Tibial artery (tissue), 4 donors: Measurements from ENCODE around the gene ADCY3.

Experiments
- DNase-seq, 2 donors: peaks; one replicate each; pipeline ENCODE4 v3.0.0-alpha.2; 2019
- H3K27ac ChIP-seq, 2 donors: fragments of 200-600 bp; sonication (generic) in 1 of 2; 1 replicate in 1 of 2; 2 replicates in 1 of 2; pipeline ENCODE4 v1.5.1; 2018 to 2019; ENCODE audit warnings: mild to moderate bottlenecking in 1 of 2
- H3K27me3 ChIP-seq, 2 donors: fragments of 200-600 bp; sonication (generic) in 1 of 2; one replicate each; pipeline versions ENCODE4 v1.5.1 to v1.6.0; 2016 to 2019
- H3K36me3 ChIP-seq, 3 donors: fragments of 200-600 bp; sonication (generic) in 2 of 3; one replicate each; pipeline ENCODE4 v1.5.1; 2016 to 2019; ENCODE audit warnings: mild to moderate bottlenecking in 2 of 3
- H3K4me1 ChIP-seq, 4 donors: fragments of 200-600 bp; sonication (generic) in 2 of 4; 1 replicate in 3 of 4; 2 replicates in 1 of 4; pipeline ENCODE4 v1.5.1; 2016 to 2019
- H3K4me3 ChIP-seq, 2 donors: fragments of 200-600 bp; sonication (generic) in 1 of 2; 1 replicate in 1 of 2; 2 replicates in 1 of 2; pipeline ENCODE4 v1.5.1; 2018 to 2019; ENCODE audit warnings: mild to moderate bottlenecking in 2 of 2
- H3K9me3 ChIP-seq, 3 donors: fragments of 200-600 bp; sonication (generic) in 1 of 3; one replicate each; pipeline ENCODE4 v1.5.1; 2016 to 2019
- CTCF ChIP-seq, 2 experiments: fragments of 200-600 bp in 1 of 2; fragments of 450-650 bp in 1 of 2; IDR thresholded peaks; one replicate each; pipeline ENCODE4 v1.5.1; 2017 to 2019; ENCODE audit warnings: antibody characterized with exemption in 2 of 2, mild to moderate bottlenecking in 1 of 2, moderate library complexity in 1 of 2
- intact Hi-C: fragments of 100-400 bp; cut with DNase I; formaldehyde crosslinking; loops from one replicate; pipeline ENCODE4 v1.15.0; 2023; ENCODE audit warnings: low total_unique reads

ADCY3 gene

GRCh38 chr2:24926602-24927252 is 6.7 kb upstream of the ADCY3 start:
- intact Hi-C loops: no loop called here
- no peak for TF ChIP-seq CTCF (IDR thresholded peaks at IDR 0.05)
- Histone ChIP-seq H3K4me1 (peaks cover 0 to 20% (median 5%) of the 10 kb centered on the region in 4 donors), H3K36me3 (no peaks in the 10 kb centered on the region), H3K27ac (peak overlapping the region; percentile 57 to 73), H3K9me3 (no peaks in the 10 kb centered on the region), H3K27me3 (no peaks in the 10 kb centered on the region), H3K4me3 (peak overlapping the region; percentile 29 to 33)
- DNase-seq: peak; percentile 84 to 91

GRCh38 chr2:24926220-24926601 is 6.2 kb upstream of the ADCY3 start:
- H3K4me3 ChIP-seq: peak overlapping the region; percentile 29 to 33

GRCh38 chr2:24925815-24926214 is 5.8 kb upstream of the ADCY3 start:
- intact Hi-C loops: no loop called here
- no peak overlapping the region for H3K4me3 ChIP-seq
- H3K27ac ChIP-seq: no peak overlapping the region
- TF ChIP-seq CTCF (IDR thresholded peaks at IDR 0.05): no peak
- H3K36me3 ChIP-seq: no peaks in the 10 kb centered on the region
- H3K9me3 ChIP-seq: no peaks in the 10 kb centered on the region
- H3K27me3 ChIP-seq: no peaks in the 10 kb centered on the region
- DNase-seq: no peak
- H3K4me1 ChIP-seq: peaks cover 0 to 22% (median 7%) of the 10 kb centered on the region in 4 donors

More at GRCh38 chr2:24926220-24926601, 6.2 kb upstream of the ADCY3 start:
- no peak for TF ChIP-seq CTCF (IDR thresholded peaks at IDR 0.05)
- intact Hi-C loops: no loop called here
- H3K4me1 ChIP-seq: peaks cover 0 to 21% (median 6%) of the 10 kb centered on the region in 4 donors
- peak overlapping the region; percentile 53 to 73 for H3K27ac ChIP-seq
- H3K36me3 ChIP-seq: no peaks in the 10 kb centered on the region
- DNase-seq: no peak
- no peaks in the 10 kb centered on the region for H3K27me3 ChIP-seq
- H3K9me3 ChIP-seq: no peaks in the 10 kb centered on the region

- intact Hi-C loops: no loop called here
- no peaks in the 10 kb centered on the region for H3K36me3 ChIP-seq
These were observed 4.7 kb upstream of the ADCY3 start for GRCh38 chr2:24924732-24925131.

GRCh38 chr2:24924266-24924665 is 4.2 kb upstream of the ADCY3 start:
- no peak for TF ChIP-seq CTCF (IDR thresholded peaks at IDR 0.05)
- intact Hi-C loops: no loop called here
- no peak overlapping the region for H3K4me3 ChIP-seq
- H3K27me3 ChIP-seq: no peaks in the 10 kb centered on the region
- DNase-seq: no peak
- no peak overlapping the region for H3K27ac ChIP-seq
- H3K9me3 ChIP-seq: no peaks in the 10 kb centered on the region
- peaks cover 0 to 23% (median 10%) of the 10 kb centered on the region in 4 donors for H3K4me1 ChIP-seq
- H3K36me3 ChIP-seq: no peaks in the 10 kb centered on the region

More at GRCh38 chr2:24924732-24925131, 4.7 kb upstream of the ADCY3 start:
- Histone ChIP-seq H3K4me1 (peaks cover 0 to 22% (median 10%) of the 10 kb centered on the region in 4 donors), H3K27ac (no peak overlapping the region), H3K27me3 (no peaks in the 10 kb centered on the region), H3K4me3 (no peak overlapping the region), H3K9me3 (no peaks in the 10 kb centered on the region)
- no peak for TF ChIP-seq CTCF (IDR thresholded peaks at IDR 0.05)
- DNase-seq: no peak
